ENCODE measurements around the gene CIART. TPM values are rescaled to one million over a fixed set of nuclear protein-coding genes. Genes with fewer than 3 reads are reported as not detected.

The CIART gene
- total and polyA plus RNA-seq, 10 of the 15 experiments (the other 5 are each of a cell fraction or from before 2014, with no cell fraction given), result 0.44 to 1.4 (median 0.67) TPM

DNA sequence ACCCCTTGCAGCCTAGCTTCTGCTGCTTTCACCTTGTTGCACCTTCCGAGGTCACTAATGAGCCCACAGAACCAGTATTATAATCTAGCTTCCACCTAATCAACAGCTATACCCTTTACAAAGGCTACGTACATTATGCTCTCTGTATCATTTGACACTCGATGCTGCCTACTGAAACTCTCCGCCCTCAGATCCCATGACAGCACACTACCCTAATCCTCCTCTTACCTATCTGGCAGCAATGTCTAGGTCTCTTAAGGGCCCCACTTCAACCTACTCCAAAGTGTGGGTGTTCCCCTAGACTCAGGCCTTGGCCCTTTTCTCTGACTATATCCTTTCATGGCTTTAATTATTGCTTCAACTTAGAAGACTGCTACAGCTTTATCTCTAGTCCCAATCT, 6.5 kb downstream of the CIART start (continued):
- TF ChIP-seq CREM (IDR thresholded peaks at IDR 0.05; ENCODE audit: low read depth) (no peak), CEBPB (IDR thresholded peaks at IDR 0.05; ENCODE audit: borderline replicate concordance in 1 of 2, low read depth in 2 of 2, low read length in 2 of 2) (no peak), MLLT1 (IDR thresholded peaks at IDR 0.05) (no peak), NFYA (IDR thresholded peaks at IDR 0.05; ENCODE audit: borderline replicate concordance, low read depth, low read length) (no peak), TAF1 (IDR thresholded peaks at IDR 0.05; ENCODE audit: borderline replicate concordance, low read depth, low read length) (no peak), CHD1 (IDR thresholded peaks at IDR 0.05; ENCODE audit: low read depth, low read length) (no peak), SP1 (IDR thresholded peaks at IDR 0.05; ENCODE audit: low read depth, low read length) (no peak), PML (IDR thresholded peaks at IDR 0.05; ENCODE audit: low read length) (no peak), ESRRA (IDR thresholded peaks at IDR 0.05; ENCODE audit: low read length) (no peak), TCF12 (IDR thresholded peaks at IDR 0.05; ENCODE audit: low read depth, low read length) (no peak), FOXM1 (IDR thresholded peaks at IDR 0.05; ENCODE audit: low read depth, low read length) (no peak), RBBP5 (conservative IDR thresholded peaks at IDR 0.05) (no peak), BCL11A (IDR thresholded peaks at IDR 0.05; ENCODE audit: low read depth, low read length) (no peak), NR2F1 (conservative IDR thresholded peaks at IDR 0.05) (no peak)
